ENCODE measurements around the gene CEL.

The CEL gene

GRCh38 chr9:133088146-133088750 is 26.5 kb downstream of the CEL start:
- Histone ChIP-seq H3K4me3 (replicated peaks; ENCODE audit: insufficient read depth, low read length) (no peak overlapping the region), H3K27ac (replicated peaks) (no peak overlapping the region), H3K27me3 (ENCODE audit: insufficient read depth, poor library complexity, severe bottlenecking) (no peaks in the 10 kb centered on the region)
- TF ChIP-seq POLR2AphosphoS5 (IDR thresholded peaks at IDR 0.05; ENCODE audit: low read depth) (no peak), GABPA (IDR thresholded peaks at IDR 0.05; ENCODE audit: low read depth) (no peak), SPI1 (IDR thresholded peaks at IDR 0.05; ENCODE audit: borderline replicate concordance, low read depth) (no peak)
- TF ChIP-seq, protein P1, sequence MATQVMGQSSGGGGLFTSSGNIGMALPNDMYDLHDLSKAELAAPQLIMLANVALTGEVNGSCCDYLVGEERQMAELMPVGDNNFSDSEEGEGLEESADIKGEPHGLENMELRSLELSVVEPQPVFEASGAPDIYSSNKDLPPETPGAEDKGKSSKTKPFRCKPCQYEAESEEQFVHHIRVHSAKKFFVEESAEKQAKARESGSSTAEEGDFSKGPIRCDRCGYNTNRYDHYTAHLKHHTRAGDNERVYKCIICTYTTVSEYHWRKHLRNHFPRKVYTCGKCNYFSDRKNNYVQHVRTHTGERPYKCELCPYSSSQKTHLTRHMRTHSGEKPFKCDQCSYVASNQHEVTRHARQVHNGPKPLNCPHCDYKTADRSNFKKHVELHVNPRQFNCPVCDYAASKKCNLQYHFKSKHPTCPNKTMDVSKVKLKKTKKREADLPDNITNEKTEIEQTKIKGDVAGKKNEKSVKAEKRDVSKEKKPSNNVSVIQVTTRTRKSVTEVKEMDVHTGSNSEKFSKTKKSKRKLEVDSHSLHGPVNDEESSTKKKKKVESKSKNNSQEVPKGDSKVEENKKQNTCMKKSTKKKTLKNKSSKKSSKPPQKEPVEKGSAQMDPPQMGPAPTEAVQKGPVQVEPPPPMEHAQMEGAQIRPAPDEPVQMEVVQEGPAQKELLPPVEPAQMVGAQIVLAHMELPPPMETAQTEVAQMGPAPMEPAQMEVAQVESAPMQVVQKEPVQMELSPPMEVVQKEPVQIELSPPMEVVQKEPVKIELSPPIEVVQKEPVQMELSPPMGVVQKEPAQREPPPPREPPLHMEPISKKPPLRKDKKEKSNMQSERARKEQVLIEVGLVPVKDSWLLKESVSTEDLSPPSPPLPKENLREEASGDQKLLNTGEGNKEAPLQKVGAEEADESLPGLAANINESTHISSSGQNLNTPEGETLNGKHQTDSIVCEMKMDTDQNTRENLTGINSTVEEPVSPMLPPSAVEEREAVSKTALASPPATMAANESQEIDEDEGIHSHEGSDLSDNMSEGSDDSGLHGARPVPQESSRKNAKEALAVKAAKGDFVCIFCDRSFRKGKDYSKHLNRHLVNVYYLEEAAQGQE (IDR thresholded peaks at IDR 0.05; ENCODE audit: insufficient replicate concordance, low read depth): no peak
- DNase-seq (ENCODE audit: low read depth in 1 of 2, low spot score in 1 of 2): no peak

GRCh38 chr9:133088756-133089155 is 27.0 kb downstream of the CEL start:
- no peaks in the 10 kb centered on the region for H3K27me3 ChIP-seq (ENCODE audit: insufficient read depth, poor library complexity, severe bottlenecking)
- H3K27ac ChIP-seq (replicated peaks): no peak overlapping the region
- H3K4me3 ChIP-seq (replicated peaks; ENCODE audit: insufficient read depth, low read length): no peak overlapping the region
- TF ChIP-seq GABPA (IDR thresholded peaks at IDR 0.05; ENCODE audit: low read depth) (no peak), SPI1 (IDR thresholded peaks at IDR 0.05; ENCODE audit: borderline replicate concordance, low read depth) (no peak), CTCF (IDR thresholded peaks at IDR 0.05; ENCODE audit: insufficient read depth, low read length) (no peak), POLR2AphosphoS5 (IDR thresholded peaks at IDR 0.05; ENCODE audit: low read depth) (no peak)
- TF ChIP-seq, protein P1 (IDR thresholded peaks at IDR 0.05; ENCODE audit: insufficient replicate concordance, low read depth): no peak
- no peak for DNase-seq (ENCODE audit: low read depth in 1 of 2, low spot score in 1 of 2)

DNA sequence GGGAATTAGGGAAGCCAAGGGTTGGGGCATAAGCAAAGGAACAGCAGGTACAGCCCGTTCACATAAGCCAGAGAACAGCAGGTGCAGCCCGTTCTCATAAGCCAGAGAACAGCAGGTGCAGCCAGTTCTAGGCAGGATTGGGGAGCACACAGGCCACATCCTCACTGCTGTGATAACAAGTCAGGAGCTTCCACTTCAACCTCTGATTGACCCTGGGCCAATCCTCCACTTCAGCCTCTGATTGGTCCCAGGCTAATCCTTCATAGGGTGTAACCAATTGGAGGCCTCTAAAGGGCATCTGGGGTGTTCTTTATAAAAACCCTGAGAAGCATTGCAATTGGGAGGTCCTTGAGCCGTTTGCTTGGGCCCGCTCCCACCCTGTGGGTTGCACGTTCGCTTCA is 27.5 kb downstream of the CEL start:
- TF ChIP-seq POLR2AphosphoS5 (IDR thresholded peaks at IDR 0.05; ENCODE audit: low read depth) (no peak), GABPA (IDR thresholded peaks at IDR 0.05; ENCODE audit: low read depth) (no peak), SPI1 (IDR thresholded peaks at IDR 0.05; ENCODE audit: borderline replicate concordance, low read depth) (no peak), CTCF (IDR thresholded peaks at IDR 0.05; ENCODE audit: insufficient read depth, low read length) (no peak)
- TF ChIP-seq, protein P1 (IDR thresholded peaks at IDR 0.05; ENCODE audit: insufficient replicate concordance, low read depth): no peak
- no peak for DNase-seq (ENCODE audit: low read depth in 1 of 2, low spot score in 1 of 2)
- no peak overlapping the region for H3K27ac ChIP-seq (replicated peaks)
- H3K27me3 ChIP-seq (ENCODE audit: insufficient read depth, poor library complexity, severe bottlenecking): no peaks in the 10 kb centered on the region
- no peak overlapping the region for H3K4me3 ChIP-seq (replicated peaks; ENCODE audit: insufficient read depth, low read length)

Measured in HL-60 (cell line).